GM19324 (cell line): ENCODE results near the gene ING5.
"Not testable (repeated sequence)": the region's sequence is repeated elsewhere in the genome, so short reads cannot be mapped to it uniquely, and the experiment has no call there.

Source experiments
- ATAC-seq: cut with Tn5 transposase; IDR thresholded peaks from one replicate; pipeline ENCODE4 v1.9.1; 2021; ENCODE audit warnings: mild to moderate bottlenecking, moderate library complexity; ENCODE audit not compliant: unreplicated experiment, low FRiP score

The ING5 gene

DNA sequence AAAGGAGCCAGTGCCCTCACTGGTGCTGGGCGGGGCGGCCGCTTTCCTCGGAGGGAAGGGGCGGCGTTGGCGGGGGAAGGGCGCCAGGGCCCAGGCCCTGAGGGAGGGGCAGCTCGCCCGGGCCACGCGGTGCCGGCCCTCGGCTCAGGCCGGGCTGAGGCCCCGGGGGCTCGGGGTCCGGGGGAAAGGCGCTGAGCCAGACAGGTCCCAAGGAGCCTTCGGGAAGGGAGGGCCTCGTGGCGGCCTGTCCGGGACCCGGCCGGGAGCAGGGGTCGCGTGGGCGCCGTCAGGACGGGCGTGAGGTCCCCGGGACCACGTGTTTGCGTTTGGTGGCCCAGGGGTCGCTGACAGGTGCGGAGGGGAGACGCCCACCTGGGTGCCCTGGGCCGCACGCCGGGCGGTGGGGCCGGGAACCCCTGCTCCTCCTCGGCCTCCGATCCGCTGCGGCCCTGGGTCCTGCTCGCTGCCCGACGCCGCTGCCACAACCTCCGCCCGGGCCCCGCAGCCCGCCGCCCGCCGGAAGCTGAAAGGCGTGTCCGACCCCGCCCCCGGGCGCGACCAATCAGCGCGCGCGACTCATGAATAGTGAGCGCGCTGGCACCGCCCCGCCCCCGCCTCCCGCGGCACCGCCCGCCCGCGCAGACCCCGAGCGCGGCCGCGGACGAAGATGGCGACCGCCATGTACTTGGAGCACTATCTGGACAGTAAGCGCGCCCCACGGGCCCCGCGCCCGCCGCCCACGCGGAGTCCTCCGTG, at the start of gene ING5:
Gene ING5 (plus strand): TSS at position 641 of the 756 bp plus-strand sequence. CDS start 27 bp downstream, at position 668.
- peak; percentile 73 for ATAC-seq

DNA sequence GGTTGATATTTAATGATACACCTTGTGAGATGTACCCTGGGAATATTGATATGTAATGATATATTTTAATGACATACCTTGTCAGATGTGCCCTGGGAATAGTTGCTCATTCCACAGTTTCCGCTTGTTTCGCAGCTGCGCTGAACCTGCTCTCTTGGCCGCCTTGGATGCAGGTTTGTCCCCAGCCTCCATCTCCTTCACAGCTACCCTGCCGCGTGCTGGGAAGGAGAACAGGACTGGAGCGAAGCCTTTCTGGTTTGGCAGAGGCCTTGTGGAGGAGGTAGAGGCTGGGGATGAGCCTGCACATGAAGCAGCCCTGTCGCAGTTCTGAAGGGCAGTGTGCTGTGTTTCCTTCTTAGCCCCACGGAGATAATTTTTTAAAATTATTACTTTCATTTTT, 49.7 kb upstream of the ING5 start:
- no peak for ATAC-seq

DNA sequence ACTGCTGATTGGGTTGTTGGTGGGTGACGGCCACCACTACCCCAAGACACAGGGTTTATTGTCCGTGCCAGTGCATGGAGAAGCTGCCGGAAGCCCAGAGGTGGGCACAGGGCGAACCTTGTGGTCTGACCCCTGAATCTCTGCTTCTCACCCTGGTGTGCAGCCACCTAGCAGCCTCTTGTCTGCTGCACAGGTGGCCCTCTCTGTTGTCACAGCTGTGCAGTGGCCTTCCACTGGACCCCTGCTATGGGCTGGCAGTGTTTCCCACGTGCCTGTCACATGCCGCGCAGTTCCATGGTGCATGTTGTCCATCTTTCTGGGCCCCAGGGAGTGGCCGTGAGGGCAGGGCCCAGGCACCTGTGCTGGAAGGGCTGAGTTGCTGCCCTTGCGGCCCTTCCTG, 49.1 kb upstream of the ING5 start:
- no peak for ATAC-seq

DNA sequence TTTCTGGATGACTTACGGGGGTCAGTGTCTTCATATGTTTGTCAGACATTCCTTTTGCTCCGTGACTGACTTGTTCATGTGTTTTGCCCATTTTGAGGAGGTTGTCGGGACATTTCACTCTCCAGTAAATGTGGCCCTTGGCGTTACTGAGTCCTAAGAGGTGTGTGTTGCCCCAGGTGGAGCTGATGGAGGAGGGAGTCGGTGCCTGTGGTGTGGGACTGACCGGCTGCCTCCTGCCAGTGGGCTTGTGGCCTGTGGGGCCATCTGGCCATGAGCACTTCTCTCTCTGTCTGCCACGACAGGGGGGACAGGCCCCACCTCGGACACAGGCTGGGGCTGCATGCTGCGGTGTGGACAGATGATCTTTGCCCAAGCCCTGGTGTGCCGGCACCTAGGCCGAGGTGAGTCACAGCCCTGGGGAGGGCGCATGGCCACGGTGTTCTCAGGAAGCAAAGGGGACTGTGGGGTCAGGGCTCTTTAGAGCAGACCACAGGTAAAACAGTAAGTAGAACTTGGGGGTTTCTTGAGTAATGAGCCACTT, 48.6 kb upstream of the ING5 start:
- no peak for ATAC-seq

DNA sequence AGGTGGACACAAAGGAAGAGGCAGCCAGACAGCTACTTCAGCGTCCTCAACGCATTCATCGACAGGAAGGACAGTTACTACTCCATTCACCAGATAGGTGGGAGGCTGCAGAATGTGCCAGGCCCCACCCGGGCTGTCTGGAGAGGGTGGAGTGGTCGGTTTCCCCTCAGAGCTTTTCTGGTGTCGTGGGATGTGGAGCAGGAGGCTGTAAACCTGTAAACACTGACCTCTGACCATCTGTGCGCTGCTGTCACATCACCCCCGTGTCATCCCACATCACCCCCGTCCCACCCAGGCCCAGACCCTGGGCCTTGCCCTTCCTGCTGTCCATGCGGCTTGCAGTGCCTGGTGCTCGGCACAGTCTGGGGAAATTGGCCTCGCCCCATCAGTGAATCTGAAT, 47.3 kb upstream of the ING5 start:
- no peak for ATAC-seq

DNA sequence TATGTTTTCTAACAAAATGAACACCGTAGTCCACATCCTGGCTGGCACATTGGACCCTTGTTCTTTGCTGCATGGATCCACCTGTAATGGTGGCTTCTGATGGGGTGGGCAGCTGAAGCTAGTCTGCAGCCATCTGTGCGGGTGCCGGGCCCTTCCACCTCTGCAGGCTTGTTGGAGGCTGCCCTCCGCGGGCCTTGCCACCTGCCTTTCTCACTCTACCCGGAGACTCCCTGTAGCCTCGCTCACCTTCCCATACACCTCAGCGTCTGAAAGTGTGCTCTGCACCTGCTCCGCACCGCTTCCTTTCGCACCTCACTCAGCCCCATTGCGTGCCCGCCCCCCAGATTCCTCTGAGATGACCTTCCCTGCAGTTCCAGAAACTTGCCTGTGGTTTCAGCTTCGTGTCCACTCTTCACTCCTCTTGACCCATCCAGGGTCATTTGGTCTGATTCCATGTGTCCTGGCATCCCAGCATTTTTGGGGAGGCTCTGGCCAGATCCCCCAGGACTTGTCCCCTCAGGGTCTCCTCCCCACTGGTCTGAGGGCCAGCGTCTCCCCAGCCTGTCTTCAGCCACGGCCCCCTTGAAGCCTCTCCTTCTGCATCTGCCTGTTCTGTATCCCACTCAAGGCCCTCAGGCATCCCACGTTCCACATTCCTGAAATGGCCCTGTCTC, 46.2 kb upstream of the ING5 start:
- ATAC-seq: no peak

DNA sequence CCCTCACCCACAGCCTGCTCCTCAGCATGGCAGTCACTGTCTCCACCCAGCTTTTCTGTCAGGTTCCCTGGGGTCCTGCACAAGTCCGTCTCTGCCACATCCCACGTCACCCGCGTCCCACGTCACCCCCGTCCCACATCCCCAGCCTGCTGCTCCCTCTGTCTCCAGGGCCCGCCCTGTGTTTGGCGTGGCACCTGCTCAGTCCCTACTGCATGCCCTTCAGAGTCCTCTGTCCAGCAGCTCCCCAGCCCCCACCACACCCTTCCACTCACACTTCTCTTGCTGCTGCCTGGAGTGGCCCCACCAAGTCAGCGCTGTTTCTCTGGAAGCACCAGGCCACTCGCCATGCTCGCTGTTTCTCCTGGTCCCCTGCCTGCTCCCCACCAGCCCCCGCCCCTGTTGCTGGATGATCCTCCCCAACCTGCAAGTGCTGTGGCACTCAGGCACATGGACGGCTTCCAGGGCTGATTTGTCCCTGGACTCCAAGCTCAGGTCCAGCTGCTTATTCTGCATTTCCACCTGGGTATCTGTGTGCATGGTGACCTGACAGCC, 45.6 kb upstream of the ING5 start:
- no peak for ATAC-seq

DNA sequence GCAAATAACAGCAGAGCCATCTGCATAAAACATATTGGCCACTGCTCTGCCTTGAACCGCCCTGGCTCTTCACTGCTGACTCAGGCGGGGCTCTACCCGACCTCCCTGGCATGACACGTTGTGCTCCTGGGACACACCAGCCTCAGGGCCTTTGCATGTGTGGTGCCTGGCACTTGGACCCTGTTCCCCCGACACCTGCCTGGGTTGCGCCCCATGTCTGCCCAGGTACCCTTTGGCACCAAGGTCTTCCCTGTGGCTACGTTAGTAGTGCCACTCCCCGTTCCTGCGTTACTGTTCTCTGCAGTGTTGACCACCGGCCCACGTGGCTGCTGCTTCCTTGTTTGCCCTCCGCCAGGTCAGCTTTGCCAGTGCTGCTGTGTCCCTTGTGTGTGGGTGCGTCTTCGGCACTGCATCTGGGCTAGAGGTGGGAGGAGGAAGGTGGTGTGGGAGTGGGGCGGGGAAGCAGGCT, 44.0 kb upstream of the ING5 start:
- no peak for ATAC-seq

DNA sequence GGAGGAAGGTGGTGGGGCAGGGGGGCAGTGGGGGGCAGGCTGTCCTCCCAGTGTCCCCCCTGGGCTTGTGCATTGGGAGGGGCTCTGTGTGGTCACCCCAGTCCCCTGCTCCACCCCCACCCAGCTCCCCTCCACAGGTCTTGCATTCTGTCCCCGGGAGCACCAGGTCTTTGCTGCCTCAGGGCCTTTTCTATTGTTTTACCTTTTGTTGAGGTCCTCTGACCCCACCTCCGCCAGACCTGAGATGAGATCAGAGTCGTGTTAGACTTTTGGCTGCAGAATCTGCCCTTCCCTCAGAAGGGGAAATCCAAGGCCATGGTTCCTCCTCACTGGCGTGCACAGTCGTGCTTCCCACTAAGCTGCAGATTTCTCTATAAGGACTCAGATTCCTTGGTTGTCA, 43.5 kb upstream of the ING5 start:
- ATAC-seq: no peak

DNA sequence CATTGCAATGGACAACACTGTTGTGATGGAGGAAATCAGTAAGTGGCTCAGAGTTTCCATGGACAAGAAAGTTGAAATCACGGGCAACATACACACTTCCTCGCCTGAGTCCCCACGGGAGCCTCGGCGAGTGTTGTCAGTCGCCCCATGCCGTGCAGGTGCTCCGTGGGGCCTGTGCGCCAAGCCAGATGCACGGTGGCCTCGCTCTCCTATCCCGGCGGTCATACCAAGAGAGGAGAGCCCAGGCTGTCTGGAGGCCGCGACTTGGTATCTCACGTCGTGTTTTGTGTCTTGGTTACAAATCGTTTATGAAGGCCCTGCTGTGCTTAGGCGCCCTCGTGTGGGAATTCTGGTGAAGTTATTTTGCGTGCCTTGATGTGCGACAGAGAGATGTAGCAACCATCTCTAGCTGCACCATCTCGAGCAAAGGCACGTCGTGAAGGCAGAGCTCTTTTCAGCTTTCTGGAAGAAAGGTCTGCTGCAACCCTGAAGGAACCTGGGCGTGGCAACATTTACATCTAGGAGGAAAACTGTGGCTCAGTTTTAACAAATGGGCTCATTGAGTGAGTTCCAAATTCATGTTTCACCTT, 42.6 kb upstream of the ING5 start:
- no peak for ATAC-seq

DNA sequence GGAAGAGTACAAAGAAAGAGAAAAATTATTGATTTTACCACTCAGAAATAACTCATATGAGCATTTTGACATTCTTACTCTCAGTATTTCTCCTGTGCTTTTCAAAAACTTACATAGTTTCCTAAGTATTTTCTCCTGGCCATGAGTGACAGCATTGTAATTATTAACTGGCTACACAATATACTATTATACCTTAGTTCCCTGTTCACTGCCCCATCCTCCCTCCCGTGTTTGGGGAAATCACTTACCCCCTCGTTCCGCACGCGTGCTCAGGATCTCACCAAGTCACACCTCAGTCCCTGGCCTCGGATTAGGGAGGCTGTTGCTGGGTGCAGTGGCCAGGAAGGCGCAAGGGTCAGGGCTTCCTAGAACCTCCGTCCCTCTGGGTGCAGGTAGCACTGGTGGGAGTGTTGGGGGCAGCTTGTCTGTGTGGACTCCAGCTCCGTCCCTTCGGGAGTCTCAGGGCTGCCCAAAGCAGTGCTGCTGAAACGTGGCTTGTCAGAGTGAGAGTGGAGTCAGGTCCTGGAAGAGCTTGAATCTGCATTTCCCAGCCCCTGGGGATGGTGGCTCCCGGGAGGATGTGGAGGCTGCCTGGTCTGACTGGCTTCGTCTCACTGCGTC, 41.1 kb upstream of the ING5 start:
- ATAC-seq: no peak

DNA sequence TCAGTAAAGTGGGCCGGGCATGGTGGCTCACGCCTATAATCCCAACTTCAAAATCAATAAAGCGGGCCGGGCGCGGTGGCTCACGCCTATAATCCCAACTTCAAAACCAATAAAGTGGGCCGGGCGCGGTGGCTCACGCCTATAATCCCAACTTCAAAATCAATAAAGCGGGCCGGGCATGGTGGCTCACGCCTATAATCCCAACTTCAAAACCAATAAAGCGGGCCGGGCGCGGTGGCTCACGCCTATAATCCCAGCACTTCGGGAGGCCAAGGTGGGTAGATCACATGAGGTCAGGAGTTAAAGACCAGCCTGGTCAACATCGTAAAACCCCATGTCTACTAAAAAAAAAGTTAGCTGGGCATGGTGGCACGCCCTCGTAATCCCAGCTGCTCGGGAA, 39.1 kb upstream of the ING5 start:
- not testable (repeated sequence) for ATAC-seq

DNA sequence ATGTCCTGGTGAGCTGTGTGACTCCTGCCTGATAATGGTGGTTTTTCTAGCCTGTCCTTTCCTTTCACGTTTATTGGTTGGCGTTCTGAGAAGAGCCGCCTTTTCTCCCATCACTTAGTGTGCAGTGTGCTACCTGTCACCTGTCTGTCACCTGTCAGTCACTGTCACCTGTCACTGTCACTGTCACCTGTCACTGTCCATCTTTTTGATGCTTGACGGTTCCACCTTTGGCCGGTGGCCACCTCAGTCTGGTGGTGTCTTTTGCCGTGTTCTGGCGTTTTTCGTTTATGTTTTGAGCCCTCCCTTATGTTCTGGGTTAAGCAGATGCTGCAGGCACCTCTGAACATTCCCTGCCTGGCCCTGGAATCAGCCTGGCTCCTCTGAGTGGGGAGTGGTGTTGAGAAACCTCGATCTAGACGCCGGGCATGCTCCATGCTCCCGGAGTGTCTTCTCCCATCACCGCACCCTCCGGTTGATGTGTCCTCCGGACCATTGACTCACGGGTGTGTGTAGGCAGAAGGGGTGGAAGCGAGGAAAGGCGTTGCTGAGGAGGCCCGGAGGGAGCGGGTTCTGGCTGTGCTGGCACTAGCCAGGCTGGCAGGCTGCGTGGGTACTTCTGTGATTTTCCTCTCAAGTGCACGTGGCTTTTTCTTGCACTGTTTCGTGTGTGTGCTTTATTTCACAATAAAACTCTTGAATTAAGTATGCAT, 36.0 kb upstream of the ING5 start:
- no peak for ATAC-seq

DNA sequence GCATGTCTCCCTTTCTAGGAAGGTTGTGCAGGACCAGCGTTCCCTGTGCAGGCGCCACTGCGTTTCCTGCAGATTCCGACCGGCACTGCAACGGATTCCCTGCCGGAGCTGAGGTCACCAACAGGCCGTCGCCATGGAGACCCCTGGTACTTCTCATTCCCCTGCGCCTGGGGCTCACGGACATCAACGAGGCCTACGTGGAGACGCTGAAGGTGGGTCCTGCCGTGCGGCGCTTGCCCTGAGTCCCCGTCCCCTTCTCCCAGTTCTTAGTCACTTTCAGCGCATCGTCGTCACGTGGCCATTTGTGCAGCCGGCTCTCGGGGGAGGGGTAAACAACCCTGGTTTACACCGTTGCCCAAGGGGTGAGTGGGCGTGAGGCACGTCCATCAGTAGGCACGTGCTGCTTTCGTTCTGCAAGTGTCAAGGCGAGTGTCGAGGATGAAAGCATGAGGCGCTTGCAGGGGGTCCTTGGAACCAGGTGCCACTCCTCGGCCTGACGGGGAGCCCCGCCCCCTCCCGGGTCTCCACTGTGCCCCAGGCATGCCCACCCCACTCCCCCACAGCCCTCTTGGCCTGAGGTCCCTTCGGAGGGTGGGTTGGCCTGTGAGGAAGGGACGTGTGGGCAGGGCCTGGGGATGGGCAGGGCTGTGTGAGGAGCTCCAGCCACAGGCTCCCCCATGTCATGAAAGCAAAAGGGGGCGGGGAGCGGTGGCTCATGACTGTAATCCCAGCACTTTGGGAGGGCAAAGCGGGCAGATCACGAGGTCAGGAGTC, 35.0 kb upstream of the ING5 start:
- no peak for ATAC-seq

DNA sequence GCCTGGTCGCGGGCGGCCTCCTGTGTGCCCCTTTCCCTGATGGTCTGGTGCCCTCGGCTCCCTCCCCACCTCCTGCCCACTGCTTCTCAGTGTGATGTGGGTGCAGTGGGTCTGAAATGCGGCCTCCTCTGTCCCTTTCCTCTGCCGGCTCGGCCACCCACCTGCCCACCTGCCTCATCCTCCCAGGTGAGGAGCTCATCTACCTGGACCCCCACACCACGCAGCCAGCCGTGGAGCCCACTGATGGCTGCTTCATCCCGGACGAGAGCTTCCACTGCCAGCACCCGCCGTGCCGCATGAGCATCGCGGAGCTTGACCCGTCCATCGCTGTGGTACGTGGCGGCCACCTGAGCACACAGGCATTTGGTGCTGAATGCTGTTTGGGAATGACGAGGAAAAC, 33.5 kb upstream of the ING5 start:
- no peak for ATAC-seq

DNA sequence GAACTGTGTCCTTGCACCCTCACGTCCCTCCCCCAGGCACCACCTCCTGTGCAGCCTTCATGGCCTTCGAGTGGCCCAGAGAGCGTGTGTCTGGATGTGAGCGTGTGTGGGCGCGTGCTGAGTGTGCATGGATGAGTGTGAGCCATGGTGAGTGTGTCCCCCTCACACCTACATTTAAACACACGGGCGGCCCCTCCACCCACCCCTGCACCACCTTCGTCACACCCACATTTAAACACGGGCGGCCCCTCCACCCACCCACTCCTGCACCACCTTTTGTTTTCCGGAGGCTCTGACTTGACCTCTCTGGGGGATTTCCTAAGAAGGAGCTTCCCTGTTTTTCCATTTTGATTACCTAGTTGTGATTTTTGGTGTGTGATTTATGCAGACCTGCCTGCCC, 33.0 kb upstream of the ING5 start:
- ATAC-seq: no peak

DNA sequence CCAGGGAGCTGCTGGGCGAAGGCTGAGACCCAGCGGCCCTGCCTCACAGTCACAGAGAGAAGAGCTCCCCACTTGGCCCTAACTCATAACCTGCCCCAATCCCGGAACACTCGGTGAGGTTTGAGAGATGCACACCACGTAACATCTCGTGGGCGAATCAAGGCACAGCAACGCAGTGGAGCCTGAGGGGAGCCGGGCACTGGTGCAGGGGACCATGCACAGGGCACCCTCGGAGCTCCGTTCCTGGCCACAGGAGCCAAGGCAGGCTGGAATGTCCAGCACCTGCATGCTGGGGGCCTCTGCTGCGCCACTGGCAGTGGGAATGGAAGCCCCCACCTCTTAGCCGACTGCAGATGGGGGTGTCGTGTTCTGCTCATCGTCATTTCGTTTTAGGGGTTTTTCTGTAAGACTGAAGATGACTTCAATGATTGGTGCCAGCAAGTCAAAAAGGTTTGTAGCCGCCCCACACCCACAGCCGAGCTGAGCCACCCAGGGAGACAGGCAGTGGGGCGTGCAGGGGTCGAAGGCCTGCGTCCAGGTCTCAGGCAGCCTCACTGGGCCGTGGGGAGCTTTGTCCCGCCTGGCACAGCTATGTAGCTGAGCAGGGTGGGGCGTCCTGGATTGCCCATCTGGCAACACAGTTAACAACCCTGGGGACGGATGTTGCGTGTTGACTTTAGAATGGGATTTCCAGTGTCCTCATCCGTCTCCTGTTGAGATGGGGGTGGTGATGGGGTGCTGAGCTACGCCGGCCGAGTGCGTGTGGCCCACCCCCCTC, 31.3 kb upstream of the ING5 start:
- no peak for ATAC-seq

DNA sequence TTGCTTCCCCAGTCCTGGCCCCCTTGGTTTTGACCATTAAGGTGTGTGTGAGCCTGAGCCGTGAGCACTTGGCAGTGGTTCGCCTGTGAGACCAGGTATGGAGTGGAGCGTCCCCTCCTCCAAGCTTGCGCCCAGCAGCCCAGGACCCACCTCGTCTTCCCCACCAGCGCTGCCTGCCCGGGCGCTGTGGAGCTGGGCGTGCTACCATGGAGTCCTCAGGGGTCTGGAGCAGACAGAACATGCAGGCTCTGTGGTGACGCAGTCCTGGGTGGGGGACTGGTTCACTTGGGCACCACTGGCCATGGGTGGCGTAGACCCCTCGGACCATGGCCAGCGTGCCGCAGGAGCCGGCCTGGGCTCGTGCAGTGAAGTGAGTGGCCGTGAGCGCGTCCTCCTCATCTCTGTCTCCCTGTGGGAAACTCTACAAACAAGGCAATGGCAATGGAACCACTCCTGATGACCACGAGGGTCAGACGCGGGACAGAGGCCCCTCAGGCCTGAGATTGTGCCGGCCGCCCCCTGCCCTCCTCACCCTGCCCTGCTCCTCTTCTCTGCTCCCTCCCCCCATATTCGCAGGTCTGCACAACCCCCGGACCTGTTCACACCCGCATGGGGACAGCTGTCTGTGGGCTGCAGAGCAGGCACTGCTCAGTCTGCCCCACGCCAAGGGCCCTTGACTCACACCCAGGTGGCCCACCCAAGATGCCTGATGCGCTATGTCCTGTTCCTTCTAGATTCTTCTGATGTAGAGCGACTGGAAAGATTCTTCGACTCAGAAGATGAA, 30.2 kb upstream of the ING5 start:
- ATAC-seq: no peak
